Esophagus muscularis mucosa (tissue), 4 donors: Measurements from ENCODE around the gene PEX6. TPM values are rescaled to one million over a fixed set of nuclear protein-coding genes. Genes with fewer than 3 reads are reported as not detected.
A peak's percentile ranks its signal among the peaks of the same experiment; 100 is the strongest.

Source experiments
- DNase-seq: peaks from one replicate; pipeline ENCODE4 v3.0.0-alpha.2; 2017; ENCODE audit errors: extremely low spot score
- H3K27ac ChIP-seq, 4 donors: fragments of 200-600 bp; sonication (generic); replicated peaks in 1 of 4; 1 replicate in 3 of 4; 2 replicates in 1 of 4; pipeline ENCODE4 v1.5.1; 2016 to 2019; ENCODE audit warnings: mild to moderate bottlenecking in 1 of 4
- H3K27me3 ChIP-seq, 4 donors: fragments of 200-600 bp; sonication (generic); one replicate each; pipeline versions ENCODE4 v1.5.1 to v1.6.0; 2016 to 2019
- H3K36me3 ChIP-seq, 4 donors: fragments of 200-600 bp; sonication (generic); one replicate each; pipeline ENCODE4 v1.5.1; 2016 to 2019
- H3K4me1 ChIP-seq, 4 donors: fragments of 200-600 bp; sonication (generic); one replicate each; pipeline ENCODE4 v1.5.1; 2016 to 2019
- H3K4me3 ChIP-seq, 4 donors: fragments of 200-600 bp; sonication (generic); 1 replicate in 2 of 4; 2 replicates in 2 of 4; pipeline ENCODE4 v1.5.1; 2016 to 2019; ENCODE audit warnings: mild to moderate bottlenecking in 4 of 4, moderate library complexity in 1 of 4
- H3K9me3 ChIP-seq, 4 donors: fragments of 200-600 bp; sonication (generic); 1 replicate in 3 of 4; 2 replicates in 1 of 4; pipeline ENCODE4 v1.5.1; 2016 to 2019
- CTCF ChIP-seq, 3 experiments: fragments of 200-600 bp in 2 of 3; fragments of 450-650 bp in 1 of 3; sonication (generic) in 2 of 3; IDR thresholded peaks; one replicate each; pipeline ENCODE4 v1.5.1; 2017 to 2019; ENCODE audit warnings: antibody characterized with exemption in 3 of 3, mild to moderate bottlenecking in 2 of 3, moderate library complexity in 1 of 3
- EP300 ChIP-seq: sonication (generic); formaldehyde crosslinking; IDR thresholded peaks from one replicate; pipeline ENCODE4 v1.6.1; 2017; ENCODE audit warnings: antibody characterized with exemption
- POLR2A ChIP-seq: fragments of 450-650 bp; IDR thresholded peaks from one replicate; pipeline ENCODE4 v1.6.1; 2017; ENCODE audit warnings: antibody characterized with exemption, moderate library complexity, mild to moderate bottlenecking, low read depth
- POLR2AphosphoS5 ChIP-seq, 2 donors: sonication (generic); formaldehyde crosslinking; IDR thresholded peaks; one replicate each; pipeline ENCODE4 v1.6.1; 2017; ENCODE audit warnings: antibody characterized with exemption in 2 of 2
- WGBS: methylation state at CpG from one replicate; pipeline ENCODE4 v1.1.5; 2018; 5-methylcytosine and 5-hydroxymethylcytosine counted together
- intact Hi-C: fragments of 100-400 bp; cut with DNase I; formaldehyde crosslinking; loops from one replicate; pipeline ENCODE4 v1.15.1; 2023
- total RNA-seq, 4 donors: library from RNA; depleted of rRNA; stranded (reverse); fragments of >200 nt; gene quantifications; one replicate each; pipeline versions ENCODE4 v1.1.0 to v1.2.1, GENCODE V29; 2016

The PEX6 gene
- total RNA-seq, 4 donors from 2014 or later: 13.4 to 31.3 (median 21.8) TPM

DNA sequence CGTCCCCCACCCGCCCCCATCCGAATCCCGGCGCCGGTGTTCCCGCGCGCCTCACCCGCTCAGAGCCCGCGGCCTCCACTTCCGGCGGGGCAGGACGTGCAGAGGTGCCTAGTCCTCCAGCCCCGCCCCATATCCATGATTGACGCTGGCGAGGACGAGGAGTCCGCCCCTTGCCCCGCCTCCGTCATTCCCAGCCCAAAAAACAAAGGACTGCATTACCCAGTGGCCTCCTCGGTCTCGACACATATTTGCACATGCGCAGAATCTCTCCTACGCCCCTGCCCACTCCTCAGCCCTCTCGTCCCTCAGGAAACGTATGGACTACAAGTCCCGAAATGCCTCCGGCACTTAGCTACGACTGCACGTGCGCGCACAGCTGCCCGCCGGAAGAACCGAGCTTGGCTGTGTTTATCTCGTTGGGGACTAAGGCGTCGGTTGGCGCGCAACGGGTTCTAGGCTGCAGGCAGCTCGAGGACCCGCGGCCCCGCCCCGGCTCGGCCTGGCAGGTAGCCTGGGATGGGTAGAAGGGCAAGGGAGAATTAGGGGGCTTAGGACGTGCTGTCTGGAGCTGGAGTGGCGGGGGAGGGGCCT, 35.0 kb upstream of the PEX6 start, which contains the start of the genes KLHDC3 and MEA1:
KLHDC3 (plus strand) TSS at position 407 of the 591 bp plus-strand sequence. CDS start 2,944 bp downstream, outside the sequence.
MEA1 (minus strand) TSS at position 104 of the 591 bp plus-strand sequence. CDS start 133 bp downstream, outside the sequence.
- Histone ChIP-seq H3K36me3 (peaks cover 24 to 57% (median 53%) of the 10 kb centered on the region in 4 donors), H3K27ac (peak within 1 kb of the TSS; percentile 85 to 87 (median 86)), H3K4me3 (peak within 1 kb of the TSS; percentile 77 to 84 (median 81)), H3K4me1 (peaks cover 46 to 58% (median 53%) of the 10 kb centered on the region in 4 donors), H3K9me3 (no peaks in the 10 kb centered on the region), H3K27me3 (no peaks in the 10 kb centered on the region)
- 0% methylated on average over 38 of the region's 51 CpGs for WGBS
- TF ChIP-seq CTCF (IDR thresholded peaks at IDR 0.05) (peak in 1 of 3 experiments; percentile 20), EP300 (no peak), POLR2AphosphoS5 (IDR thresholded peaks at IDR 0.05) (peak; percentile 86 to 98)
- intact Hi-C loops: loop anchor here (5.0 to 10.0 kb wide), 2 partner anchors 109 to 128 kb away; no protein-coding TSS in a partner anchor
- DNase-seq: peak; percentile 100

DNA sequence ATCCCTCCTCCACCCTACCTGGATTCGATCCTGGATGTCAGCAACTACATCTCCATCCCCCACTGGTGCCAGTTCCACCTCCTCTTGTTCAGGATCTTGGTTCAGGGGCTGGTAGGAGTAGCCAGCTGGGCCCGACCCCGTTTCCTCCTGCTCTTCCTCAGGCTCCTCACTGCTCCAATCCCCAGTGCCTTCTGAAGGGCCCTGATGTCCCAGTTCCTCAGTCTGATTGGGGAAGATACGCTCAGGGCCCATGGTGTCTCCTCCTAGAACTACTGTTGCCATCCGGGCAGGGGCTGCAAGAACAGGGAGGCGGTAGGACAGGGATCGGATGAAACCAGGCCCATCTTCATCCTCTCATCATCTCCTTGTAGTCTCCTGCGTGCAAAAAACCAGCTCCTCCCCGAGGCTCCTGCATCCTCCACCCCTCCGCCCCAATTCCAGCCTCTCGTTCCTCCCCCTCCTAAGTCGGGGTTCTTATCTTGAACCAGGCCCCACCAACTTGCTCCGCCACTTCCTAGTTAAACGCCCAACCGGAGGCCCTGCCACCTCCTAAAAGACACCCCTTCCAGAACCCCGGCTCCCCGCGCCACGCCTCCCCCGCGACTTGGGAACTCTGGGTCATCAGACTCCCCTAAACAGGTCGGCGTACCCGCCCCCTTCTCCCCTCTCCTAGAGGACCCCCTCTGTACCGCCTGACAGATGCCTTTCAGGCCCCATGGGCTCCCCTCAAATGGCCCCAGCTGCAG, 34.3 kb upstream of the PEX6 start:
- WGBS: 3% methylated on average over 22 of the region's 25 CpGs
- no peak for TF ChIP-seq POLR2A
- TF ChIP-seq CTCF (IDR thresholded peaks at IDR 0.05): no peak
- no peak for TF ChIP-seq EP300
- peak overlapping the region; percentile 77 to 84 (median 81) for H3K4me3 ChIP-seq
- peak; percentile 93 for DNase-seq
- H3K4me1 ChIP-seq: peaks cover 46 to 58% (median 51%) of the 10 kb centered on the region in 4 donors
- H3K27ac ChIP-seq: peak overlapping the region; percentile 85 to 87 (median 86)
- peaks cover 24 to 57% (median 53%) of the 10 kb centered on the region in 4 donors for H3K36me3 ChIP-seq
- H3K27me3 ChIP-seq: no peaks in the 10 kb centered on the region
- intact Hi-C loops: loop anchor here (5.0 to 10.0 kb wide), 2 partner anchors 108 to 129 kb away; no protein-coding TSS in a partner anchor
- H3K9me3 ChIP-seq: no peaks in the 10 kb centered on the region

GRCh38 chr6:43012364-43012763, 33.4 kb upstream of the PEX6 start:
- no peak for TF ChIP-seq EP300
- TF ChIP-seq POLR2A: no peak
- no peak for TF ChIP-seq CTCF (IDR thresholded peaks at IDR 0.05)
- no peak for TF ChIP-seq POLR2AphosphoS5 (IDR thresholded peaks at IDR 0.05)
- 80% methylated on average over 4 of the region's 6 CpGs for WGBS
- no peak for DNase-seq
- Histone ChIP-seq H3K27me3 (no peaks in the 10 kb centered on the region), H3K27ac (peak overlapping the region in 3 of 4 donors; percentile 85 to 87 (median 86)), H3K36me3 (peaks cover 31 to 57% (median 53%) of the 10 kb centered on the region in 4 donors), H3K4me1 (peaks cover 40 to 50% (median 45%) of the 10 kb centered on the region in 4 donors), H3K9me3 (no peaks in the 10 kb centered on the region), H3K4me3 (no peak overlapping the region)
- intact Hi-C loops: loop anchor here (5.0 to 10.0 kb wide), 2 partner anchors 108 to 130 kb away; no protein-coding TSS in a partner anchor

DNA sequence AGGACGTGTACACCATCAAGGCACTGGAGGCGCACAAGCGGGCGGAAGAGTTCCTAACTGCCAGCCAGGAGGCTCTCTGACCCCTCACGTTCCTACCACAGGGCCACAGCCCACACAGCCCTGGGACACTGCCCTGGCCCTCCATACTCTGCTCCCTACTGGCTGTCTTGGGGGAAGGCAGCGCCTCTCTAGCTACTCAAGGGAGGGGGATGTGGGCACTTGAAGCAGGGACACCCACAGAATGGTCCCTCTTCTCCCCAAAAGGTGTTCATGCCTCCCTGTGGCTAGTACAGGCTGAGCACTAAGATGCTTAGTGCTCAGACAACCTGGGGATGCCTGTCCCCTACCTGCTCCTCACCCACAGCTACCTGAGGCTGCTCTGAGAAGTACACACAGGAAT, 32.2 kb upstream of the PEX6 start:
- H3K4me1 ChIP-seq: peaks cover 29 to 39% (median 33%) of the 10 kb centered on the region in 4 donors
- no peak overlapping the region for H3K27ac ChIP-seq
- WGBS: 69% methylated on average over 6 of the region's 6 CpGs
- no peak for TF ChIP-seq EP300
- no peak for TF ChIP-seq CTCF (IDR thresholded peaks at IDR 0.05)
- TF ChIP-seq POLR2A: no peak
- no peak for TF ChIP-seq POLR2AphosphoS5 (IDR thresholded peaks at IDR 0.05)
- intact Hi-C loops: loop anchor here (5.0 to 10.0 kb wide), 2 partner anchors 106 to 131 kb away; no protein-coding TSS in a partner anchor
- H3K4me3 ChIP-seq: no peak overlapping the region
- no peaks in the 10 kb centered on the region for H3K9me3 ChIP-seq
- H3K36me3 ChIP-seq: peaks cover 37 to 64% (median 61%) of the 10 kb centered on the region in 4 donors
- H3K27me3 ChIP-seq: no peaks in the 10 kb centered on the region
- no peak for DNase-seq
